ENCODE measurements around the gene RUFY4.

DNA sequence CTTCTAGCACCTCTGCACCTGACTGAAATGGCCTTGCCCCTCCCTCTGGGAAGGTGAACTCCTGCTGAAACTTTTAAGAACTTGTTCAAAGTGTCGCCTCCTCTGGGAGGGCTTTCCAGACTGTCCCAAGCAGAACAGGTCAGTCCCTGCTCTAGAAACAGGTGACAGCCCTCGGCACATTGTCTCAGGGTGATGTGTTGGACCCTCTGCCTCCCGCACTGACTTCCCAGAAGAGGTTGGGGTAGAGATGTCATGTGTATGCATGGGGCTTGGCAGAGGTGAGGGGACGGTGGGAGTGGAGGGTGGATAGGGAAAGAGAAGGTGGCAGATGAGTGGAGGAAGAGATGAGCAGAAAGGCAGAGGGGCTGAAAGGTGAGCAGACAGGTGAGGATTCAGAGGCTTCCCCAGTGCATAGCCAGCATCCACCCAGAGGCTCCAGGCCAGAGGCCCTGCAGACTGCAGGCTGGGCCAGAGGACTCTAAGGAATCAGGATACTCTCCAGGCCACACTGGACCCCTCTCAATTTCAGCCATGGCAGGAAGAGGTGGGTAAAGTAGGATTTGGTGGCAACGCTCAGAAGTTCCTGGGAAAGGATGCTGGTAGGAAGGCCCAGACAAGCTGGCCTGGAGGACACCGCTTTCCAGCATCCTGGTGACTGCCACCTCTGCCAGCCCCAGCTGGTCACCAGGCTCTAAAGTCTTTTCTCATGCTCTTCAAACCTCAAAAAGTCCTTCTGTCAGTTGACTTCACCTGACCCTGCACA lies 41.4 kb upstream of the RUFY4 start:
- no peak for TF ChIP-seq FOXM1 (IDR thresholded peaks at IDR 0.05; ENCODE audit: borderline replicate concordance, low read depth)
- TF ChIP-seq EP300 (IDR thresholded peaks at IDR 0.05; ENCODE audit: borderline replicate concordance), result no peak
- TF ChIP-seq YY1 (IDR thresholded peaks at IDR 0.05; ENCODE audit: low read depth), result no peak
- no peak for TF ChIP-seq TAF1 (IDR thresholded peaks at IDR 0.05; ENCODE audit: low read depth)
- no peak for TF ChIP-seq EGR1 (IDR thresholded peaks at IDR 0.05)

Data from Ishikawa (cell line).